Panc1 (cell line): Measurements from ENCODE around the gene ANKRD53. TPM values are rescaled to one million over a fixed set of nuclear protein-coding genes. Genes with fewer than 3 reads are reported as not detected.
"Not testable (repeated sequence)": the region's sequence is repeated elsewhere in the genome, so short reads cannot be mapped to it uniquely, and the experiment has no call there.

ENCODE experiments used
- ATAC-seq: fragments of 200-7000 bp; cut with Tn5 transposase; 2 replicates; pipeline ENCODE4 v1.9.1; 2020; ENCODE audit warnings: mild to moderate bottlenecking, moderate library complexity
- BruUV-seq: library from RNA; stranded (reverse); fragments of 400-500 nt; replicated peaks from 2 replicates; lab custom pipeline; 2021; lab: Mats Ljungman, UMichigan
- CTCF ChIA-PET: fragments of 300-600 bp; sonication (Branson Sonifier 250); formaldehyde crosslinking; loops from one replicate; lab custom pipeline; 2022; ENCODE audit warnings: antibody characterized with exemption; lab: Charles Lee
- POLR2A ChIA-PET: fragments of 300-600 bp; sonication (Branson Sonifier 250); formaldehyde crosslinking; loops from one replicate; lab custom pipeline; 2022; ENCODE audit warnings: antibody characterized with exemption; lab: Charles Lee
- DNase-seq: peaks from one replicate; pipeline ENCODE4 v3.0.0-alpha.2; 2010; ENCODE audit warnings: low read depth, low spot score
- H3K27ac ChIP-seq: 2 replicates; pipeline ENCODE4 v1.5.1; 2011; ENCODE audit warnings: mild to moderate bottlenecking, low read length, inconsistent platforms
- H3K27me3 ChIP-seq: fragments of 200-500 bp; sonication (Bioruptor generic); 2 replicates; pipeline ENCODE4 v1.6.0; 2014; ENCODE audit warnings: low read length, inconsistent platforms; ENCODE audit not compliant: control insufficient read depth, insufficient read depth
- H3K36me3 ChIP-seq: fragments of 200-500 bp; sonication (Bioruptor generic); 2 replicates; pipeline ENCODE4 v1.5.1; 2014; ENCODE audit warnings: inconsistent platforms, mild to moderate bottlenecking, low read length, moderate library complexity; ENCODE audit not compliant: control insufficient read depth, insufficient read depth
- H3K4me1 ChIP-seq: 2 replicates; pipeline ENCODE4 v1.5.1; 2011; ENCODE audit warnings: inconsistent platforms, mild to moderate bottlenecking, low read length, moderate library complexity; ENCODE audit not compliant: control insufficient read depth, insufficient read depth
- H3K4me3 ChIP-seq, 2 experiments: 2 replicates each; pipeline ENCODE4 v1.5.1; 2011 to 2012; ENCODE audit warnings: low read depth in 2 of 2, low read length in 2 of 2, mild to moderate bottlenecking in 2 of 2, inconsistent platforms in 1 of 2, moderate library complexity in 1 of 2
- H3K9me3 ChIP-seq: fragments of 200-500 bp; sonication (Bioruptor generic); 2 replicates; pipeline ENCODE4 v1.5.1; 2014; ENCODE audit warnings: low read depth, mild to moderate bottlenecking, inconsistent platforms, low read length, moderate library complexity; ENCODE audit not compliant: control insufficient read depth, insufficient read depth
- POLR2AphosphoS5 ChIP-seq: IDR thresholded peaks from 2 replicates; pipeline ENCODE4 v1.6.1; 2012; ENCODE audit warnings: mild to moderate bottlenecking, low read depth, low read length, moderate library complexity
- SIN3A ChIP-seq: IDR thresholded peaks from 2 replicates; pipeline ENCODE4 v1.6.1; 2012; ENCODE audit warnings: low read depth, mild to moderate bottlenecking, low read length, moderate library complexity, borderline replicate concordance; ENCODE audit not compliant: insufficient read depth
- TCF7L2 ChIP-seq: IDR thresholded peaks from 2 replicates; pipeline ENCODE4 v1.6.1; 2011; ENCODE audit warnings: mild to moderate bottlenecking, low read depth, low read length, inconsistent platforms
- in situ Hi-C: cut with HindIII; loops from 2 replicates; pipeline ENCODE4 v1.10.0; 2016; ENCODE audit warnings: low sequenced_read_pairs, low pct_unique_long_range_greater_than_20kb
- intact Hi-C: fragments of 100-400 bp; cut with micrococcal nuclease; formaldehyde crosslinking; loops from one replicate; pipeline ENCODE4 v1.10.0; 2022; ENCODE audit not compliant: unreplicated experiment
- total RNA-seq: library from RNA; stranded (reverse); gene quantifications from one replicate; pipeline ENCODE4 v1.2.1, GENCODE V29; 2021; ENCODE audit not compliant: unreplicated experiment
- TF ChIP-seq, protein P1 (sequence below), 2 experiments: IDR thresholded peaks; 2 replicates each; pipeline ENCODE4 v1.6.1; 2011 to 2012; ENCODE audit warnings: low read depth in 2 of 2, control low read depth in 1 of 2, low read length in 1 of 2, mild to moderate bottlenecking in 1 of 2, moderate library complexity in 1 of 2; ENCODE audit not compliant: insufficient read depth in 1 of 2
- TF ChIP-seq, protein P2 (sequence below): fragments of 450-650 bp; IDR thresholded peaks from 2 replicates; pipeline ENCODE4 v1.5.1; 2017; ENCODE audit warnings: mild to moderate bottlenecking

ANKRD53 gene
- total RNA-seq, 1 experiment from 2014 or later, result not detected

GRCh38 chr2:71008342-71008741 lies 29.9 kb downstream of the ANKRD53 start:
- no TSS peak for BruUV-seq
- H3K4me3 ChIP-seq, result no peak overlapping the region
- H3K9me3 ChIP-seq, result no peaks in the 10 kb centered on the region
- no peaks in the 10 kb centered on the region for H3K36me3 ChIP-seq
- no peak for TF ChIP-seq SIN3A
- TF ChIP-seq, protein P1, sequence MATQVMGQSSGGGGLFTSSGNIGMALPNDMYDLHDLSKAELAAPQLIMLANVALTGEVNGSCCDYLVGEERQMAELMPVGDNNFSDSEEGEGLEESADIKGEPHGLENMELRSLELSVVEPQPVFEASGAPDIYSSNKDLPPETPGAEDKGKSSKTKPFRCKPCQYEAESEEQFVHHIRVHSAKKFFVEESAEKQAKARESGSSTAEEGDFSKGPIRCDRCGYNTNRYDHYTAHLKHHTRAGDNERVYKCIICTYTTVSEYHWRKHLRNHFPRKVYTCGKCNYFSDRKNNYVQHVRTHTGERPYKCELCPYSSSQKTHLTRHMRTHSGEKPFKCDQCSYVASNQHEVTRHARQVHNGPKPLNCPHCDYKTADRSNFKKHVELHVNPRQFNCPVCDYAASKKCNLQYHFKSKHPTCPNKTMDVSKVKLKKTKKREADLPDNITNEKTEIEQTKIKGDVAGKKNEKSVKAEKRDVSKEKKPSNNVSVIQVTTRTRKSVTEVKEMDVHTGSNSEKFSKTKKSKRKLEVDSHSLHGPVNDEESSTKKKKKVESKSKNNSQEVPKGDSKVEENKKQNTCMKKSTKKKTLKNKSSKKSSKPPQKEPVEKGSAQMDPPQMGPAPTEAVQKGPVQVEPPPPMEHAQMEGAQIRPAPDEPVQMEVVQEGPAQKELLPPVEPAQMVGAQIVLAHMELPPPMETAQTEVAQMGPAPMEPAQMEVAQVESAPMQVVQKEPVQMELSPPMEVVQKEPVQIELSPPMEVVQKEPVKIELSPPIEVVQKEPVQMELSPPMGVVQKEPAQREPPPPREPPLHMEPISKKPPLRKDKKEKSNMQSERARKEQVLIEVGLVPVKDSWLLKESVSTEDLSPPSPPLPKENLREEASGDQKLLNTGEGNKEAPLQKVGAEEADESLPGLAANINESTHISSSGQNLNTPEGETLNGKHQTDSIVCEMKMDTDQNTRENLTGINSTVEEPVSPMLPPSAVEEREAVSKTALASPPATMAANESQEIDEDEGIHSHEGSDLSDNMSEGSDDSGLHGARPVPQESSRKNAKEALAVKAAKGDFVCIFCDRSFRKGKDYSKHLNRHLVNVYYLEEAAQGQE (IDR thresholded peaks at IDR 0.05; ENCODE audit: insufficient read depth in 1 of 2, low read depth in 2 of 2, low read length in 1 of 2), result no peak
- TF ChIP-seq, protein P2, sequence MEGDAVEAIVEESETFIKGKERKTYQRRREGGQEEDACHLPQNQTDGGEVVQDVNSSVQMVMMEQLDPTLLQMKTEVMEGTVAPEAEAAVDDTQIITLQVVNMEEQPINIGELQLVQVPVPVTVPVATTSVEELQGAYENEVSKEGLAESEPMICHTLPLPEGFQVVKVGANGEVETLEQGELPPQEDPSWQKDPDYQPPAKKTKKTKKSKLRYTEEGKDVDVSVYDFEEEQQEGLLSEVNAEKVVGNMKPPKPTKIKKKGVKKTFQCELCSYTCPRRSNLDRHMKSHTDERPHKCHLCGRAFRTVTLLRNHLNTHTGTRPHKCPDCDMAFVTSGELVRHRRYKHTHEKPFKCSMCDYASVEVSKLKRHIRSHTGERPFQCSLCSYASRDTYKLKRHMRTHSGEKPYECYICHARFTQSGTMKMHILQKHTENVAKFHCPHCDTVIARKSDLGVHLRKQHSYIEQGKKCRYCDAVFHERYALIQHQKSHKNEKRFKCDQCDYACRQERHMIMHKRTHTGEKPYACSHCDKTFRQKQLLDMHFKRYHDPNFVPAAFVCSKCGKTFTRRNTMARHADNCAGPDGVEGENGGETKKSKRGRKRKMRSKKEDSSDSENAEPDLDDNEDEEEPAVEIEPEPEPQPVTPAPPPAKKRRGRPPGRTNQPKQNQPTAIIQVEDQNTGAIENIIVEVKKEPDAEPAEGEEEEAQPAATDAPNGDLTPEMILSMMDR, result no peak
- TF ChIP-seq POLR2AphosphoS5, result no peak
- no peak for TF ChIP-seq TCF7L2
- H3K4me1 ChIP-seq, result no peaks in the 10 kb centered on the region
- no peak for DNase-seq
- in situ Hi-C loops (no loop called here), intact Hi-C loops (no loop called here)
- no peak for ATAC-seq
- ChIA-PET POLR2A (no interaction called here), CTCF (no interaction called here)
- peaks cover 8% of the 10 kb centered on the region for H3K27me3 ChIP-seq
- H3K27ac ChIP-seq, result no peak overlapping the region

DNA sequence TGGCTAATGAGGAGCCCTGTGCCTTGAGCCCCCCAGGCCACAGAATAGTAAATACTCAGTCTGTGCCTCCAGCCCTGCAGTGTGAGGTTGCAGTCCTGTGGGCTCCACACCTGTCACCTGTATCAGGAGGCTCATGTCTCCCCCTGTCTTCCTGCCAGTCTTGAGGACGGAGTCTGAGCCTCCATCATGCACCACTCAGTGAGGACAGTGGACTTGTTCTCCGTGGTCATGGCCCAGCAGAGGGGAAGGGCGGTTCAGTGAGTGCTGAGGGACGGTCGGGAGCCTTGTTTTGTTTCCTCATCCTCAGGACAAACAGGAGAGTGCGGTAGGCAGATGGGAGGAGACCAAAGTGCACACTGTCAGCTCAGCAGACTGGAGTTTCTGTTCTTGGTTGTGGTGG lies 33.4 kb downstream of the ANKRD53 start:
- peaks cover 15% of the 10 kb centered on the region for H3K27me3 ChIP-seq
- ATAC-seq, POLR2A ChIA-PET, H3K36me3 ChIP-seq, H3K4me3 ChIP-seq, in situ Hi-C loops, CTCF ChIA-PET, intact Hi-C loops, BruUV-seq, H3K4me1 ChIP-seq, DNase-seq, H3K9me3 ChIP-seq, H3K27ac ChIP-seq: not testable (repeated sequence)

GRCh38 chr2:71018625-71019024 lies 40.2 kb downstream of the ANKRD53 start:
- no peak overlapping the region for H3K4me3 ChIP-seq
- in situ Hi-C loops, result no loop called here
- no peak for ATAC-seq
- H3K9me3 ChIP-seq, result no peaks in the 10 kb centered on the region
- CTCF ChIA-PET, result no interaction called here
- intact Hi-C loops, result no loop called here
- POLR2A ChIA-PET, result no interaction called here
- peaks cover 7% of the 10 kb centered on the region; the same call in 1 of the 2 replicates for H3K27me3 ChIP-seq
- no peaks in the 10 kb centered on the region for H3K36me3 ChIP-seq
- no peak for TF ChIP-seq TCF7L2
- TF ChIP-seq, protein P1 (IDR thresholded peaks at IDR 0.05; ENCODE audit: insufficient read depth in 1 of 2, low read depth in 2 of 2, low read length in 1 of 2), result no peak
- no peak for TF ChIP-seq SIN3A
- TF ChIP-seq POLR2AphosphoS5, result no peak
- TF ChIP-seq, protein P2, result no peak
- DNase-seq, result no peak
- no peak overlapping the region for H3K27ac ChIP-seq
- no TSS peak for BruUV-seq
- no peaks in the 10 kb centered on the region for H3K4me1 ChIP-seq

GRCh38 chr2:71019989-71020388 lies 41.6 kb downstream of the ANKRD53 start:
- DNase-seq, ATAC-seq, H3K9me3 ChIP-seq, H3K4me1 ChIP-seq, CTCF ChIA-PET, H3K27me3 ChIP-seq, intact Hi-C loops, H3K36me3 ChIP-seq, H3K27ac ChIP-seq, in situ Hi-C loops, POLR2A ChIA-PET, BruUV-seq, H3K4me3 ChIP-seq: not testable (repeated sequence)
